NCI-H2227 (cell line): ENCODE measurements around the gene CDH13.

ENCODE experiments used
- DNase-seq: peaks from one replicate; lab custom pipeline; 2025; ENCODE audit not compliant: unreplicated experiment; lab: John Stamatoyannopoulos, UW

Gene CDH13

DNA sequence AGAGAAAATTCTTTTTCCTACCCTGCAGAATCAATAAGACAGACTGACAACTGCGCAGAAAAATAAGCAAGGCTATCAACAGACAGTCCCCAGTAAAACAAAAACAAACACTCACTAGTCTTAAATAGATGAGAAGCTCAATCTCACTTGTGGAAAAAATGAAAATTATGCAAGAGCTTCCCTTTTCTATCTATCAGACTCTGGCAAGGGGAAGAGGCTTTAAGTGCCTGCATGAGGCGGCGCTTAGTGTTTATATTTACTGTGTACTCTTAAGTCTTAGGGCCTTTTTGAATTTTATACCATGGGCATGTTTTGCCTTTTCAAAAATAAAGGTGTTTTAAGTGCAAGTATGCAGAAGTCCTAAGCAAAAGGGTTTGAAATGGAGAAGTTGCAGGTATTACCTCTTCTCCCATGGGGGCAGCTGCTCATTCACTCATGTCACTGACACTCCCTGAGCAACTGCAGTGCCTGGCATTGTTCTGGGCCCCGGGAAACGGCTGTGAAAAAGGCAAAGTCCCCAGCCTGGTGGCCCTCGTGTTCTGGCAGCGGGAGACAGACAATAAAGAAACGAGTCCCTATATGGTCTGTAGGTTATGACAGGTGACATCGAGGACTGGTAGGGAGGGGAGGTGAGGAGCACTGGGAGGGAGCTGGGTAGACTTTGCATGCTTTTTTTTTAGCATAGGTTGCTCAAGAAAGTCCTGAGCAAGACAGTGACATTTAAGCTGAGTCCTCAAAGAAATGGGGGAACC is 1216.2 kb downstream of the CDH13 start:
- no peak for DNase-seq

DNA sequence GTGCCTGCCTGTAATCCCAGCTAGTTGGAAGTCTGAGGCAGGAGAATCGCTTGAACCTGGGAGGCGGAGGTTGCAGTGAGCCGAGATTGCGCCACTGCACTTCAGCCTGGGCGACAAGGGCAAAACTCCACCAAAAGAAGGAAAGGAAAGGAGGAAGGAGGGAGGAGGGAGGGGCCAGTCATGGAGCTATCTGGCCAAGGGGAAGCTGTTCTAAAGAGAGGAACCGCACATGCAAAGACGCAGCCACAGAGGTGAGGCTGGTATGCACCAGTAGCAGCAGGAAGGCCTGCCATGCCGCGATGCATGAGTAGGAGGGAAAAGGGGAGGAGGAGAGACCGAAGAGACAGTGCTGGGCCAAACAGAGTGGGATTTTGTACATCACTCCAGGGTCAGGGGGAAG is 1216.9 kb downstream of the CDH13 start:
- DNase-seq: no peak

DNA sequence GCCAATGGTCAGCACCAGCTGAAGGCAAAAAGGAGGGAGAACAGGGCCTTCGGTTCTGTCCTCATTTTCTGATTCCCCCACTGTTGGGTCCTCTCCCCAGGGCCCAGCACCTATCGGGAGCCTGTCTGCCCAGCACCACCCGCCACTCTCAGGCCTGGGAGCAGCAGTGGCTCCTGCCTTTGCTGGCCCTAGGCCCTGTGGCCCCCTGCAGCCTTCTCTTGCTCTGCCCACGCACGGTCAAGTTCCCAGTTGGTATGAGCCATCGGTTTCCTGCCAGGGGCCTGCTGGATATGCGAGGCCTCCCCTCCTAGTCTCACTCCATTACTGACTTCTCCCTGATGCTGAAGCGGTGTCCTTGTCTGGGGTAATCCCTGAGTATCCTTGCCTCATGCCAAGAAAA is 1218.5 kb downstream of the CDH13 start:
- DNase-seq: no peak

DNA sequence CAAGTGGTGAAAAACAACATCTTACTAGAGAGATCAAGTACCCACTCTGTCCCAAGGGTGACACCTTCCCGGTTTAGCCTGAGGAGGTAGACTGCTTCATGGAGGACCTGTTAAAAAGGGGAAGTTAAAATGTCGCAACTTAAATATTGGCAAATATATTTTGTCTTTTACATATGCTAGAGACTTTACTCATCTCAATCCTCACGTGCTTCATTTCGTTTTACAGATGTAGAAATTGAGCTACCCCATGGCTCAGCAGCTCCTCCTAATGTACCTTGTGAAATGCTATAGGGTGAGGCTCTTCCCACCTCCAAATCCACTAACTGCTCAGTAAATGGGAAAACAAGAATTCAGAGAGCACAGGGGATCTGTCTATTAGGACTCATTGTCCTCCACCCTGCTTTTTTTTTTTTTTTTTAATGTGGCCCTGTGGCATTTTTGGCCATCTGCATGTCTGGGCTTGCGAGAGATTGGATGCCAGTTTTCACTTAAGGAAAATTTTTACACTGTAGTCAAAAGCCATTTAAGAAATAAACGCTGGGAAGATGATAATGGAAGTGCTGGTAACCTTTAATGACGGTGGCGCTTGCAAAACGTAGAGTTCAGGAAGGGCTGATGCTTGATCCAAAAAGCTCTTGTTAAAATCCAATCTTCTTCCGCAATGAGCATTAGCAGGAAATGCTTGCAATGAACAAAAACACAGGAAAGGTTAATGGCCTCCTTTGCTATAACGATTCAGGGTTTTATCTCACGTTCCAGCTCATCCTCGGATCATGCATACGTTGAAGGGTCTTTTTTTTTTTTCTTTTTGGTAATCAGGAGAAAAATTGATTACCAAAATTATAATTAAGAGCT is 1220.8 kb downstream of the CDH13 start:
- DNase-seq: peak; percentile 45

DNA sequence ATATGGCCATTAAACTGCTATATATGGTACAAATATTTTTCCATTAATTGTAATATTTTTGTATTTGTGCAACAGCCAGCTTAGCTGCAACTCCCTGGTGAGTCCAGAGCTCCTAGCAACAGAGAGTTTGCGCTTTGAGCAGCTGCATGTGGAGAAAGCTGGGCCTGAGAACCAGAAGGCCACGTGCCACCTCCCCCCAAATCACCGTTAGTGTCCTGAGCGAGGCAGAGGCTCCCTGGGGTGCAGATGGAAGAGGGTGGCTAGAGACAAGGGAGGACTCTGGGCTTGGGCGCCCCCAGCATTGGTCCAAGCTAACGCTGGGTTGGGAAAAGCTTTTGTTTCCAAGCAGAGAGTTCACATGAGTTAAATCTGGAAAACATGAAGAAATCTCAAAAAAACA is 1222.7 kb downstream of the CDH13 start:
- no peak for DNase-seq
